Mucosa of rectum (tissue), 2 donors: ENCODE measurements around the gene BBX.

Experiments used
- H3K27ac ChIP-seq, 2 donors: one replicate each; pipeline ENCODE4 v1.7.0; 2013; ENCODE audit warnings: inconsistent platforms in 2 of 2, low read depth in 2 of 2, low read length in 2 of 2
- H3K27me3 ChIP-seq, 2 donors: one replicate each; pipeline ENCODE4 v1.7.0; 2013; ENCODE audit warnings: low read length in 2 of 2; ENCODE audit not compliant: control insufficient read depth in 2 of 2, insufficient read depth in 2 of 2
- H3K36me3 ChIP-seq, 2 donors: one replicate each; pipeline ENCODE4 v1.7.0; 2013; ENCODE audit warnings: low read length in 2 of 2; ENCODE audit not compliant: control insufficient read depth in 2 of 2, insufficient read depth in 2 of 2
- H3K4me1 ChIP-seq, 2 donors: one replicate each; pipeline ENCODE4 v1.7.0; 2013; ENCODE audit warnings: low read length in 2 of 2, mild to moderate bottlenecking in 1 of 2; ENCODE audit not compliant: control insufficient read depth in 2 of 2, insufficient read depth in 2 of 2
- H3K4me3 ChIP-seq, 2 donors: one replicate each; pipeline ENCODE4 v1.7.0; 2013; ENCODE audit warnings: low read length in 2 of 2
- H3K9ac ChIP-seq, 2 donors: one replicate each; pipeline ENCODE4 v1.7.0; 2013; ENCODE audit warnings: low read length in 2 of 2, low read depth in 1 of 2, mild to moderate bottlenecking in 1 of 2
- H3K9me3 ChIP-seq, 2 donors: one replicate each; pipeline ENCODE4 v1.7.0; 2013; ENCODE audit warnings: low read length in 2 of 2; ENCODE audit not compliant: control insufficient read depth in 2 of 2
- donor health status: healthy.
- donor health status: Normal muscosa, but diverticular disease.

Gene BBX

GRCh38 chr3:107797586-107797985, 274.8 kb downstream of the BBX start:
- H3K4me3 ChIP-seq: no peak overlapping the region
- no peaks in the 10 kb centered on the region for H3K27me3 ChIP-seq
- H3K4me1 ChIP-seq: no peaks in the 10 kb centered on the region
- peaks cover 28 to 30% of the 10 kb centered on the region in 2 donors for H3K36me3 ChIP-seq
- no peaks in the 10 kb centered on the region for H3K9me3 ChIP-seq
- H3K27ac ChIP-seq: no peak overlapping the region
- no peak overlapping the region for H3K9ac ChIP-seq

DNA sequence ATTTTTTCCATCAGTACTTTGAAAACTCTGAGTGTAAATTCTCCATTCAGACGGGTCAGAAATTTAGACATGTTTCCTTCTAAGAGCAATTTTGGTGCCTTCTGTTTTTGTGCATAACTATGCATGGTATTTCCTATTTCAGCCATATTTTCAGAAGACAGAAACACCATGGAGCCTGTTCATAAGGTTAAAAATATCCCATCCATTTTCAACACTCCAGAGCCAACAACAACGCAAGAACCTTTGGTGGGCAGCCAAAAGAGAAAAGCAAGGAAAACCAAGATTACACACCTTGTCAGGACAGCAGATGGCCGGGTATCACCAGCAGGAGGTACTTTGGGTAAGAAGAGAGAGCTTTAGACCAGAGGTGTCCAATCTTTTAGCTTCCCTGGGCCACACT, 275.6 kb downstream of the BBX start:
- H3K27ac ChIP-seq: no peak overlapping the region
- H3K36me3 ChIP-seq: peaks cover 31 to 34% of the 10 kb centered on the region in 2 donors
- no peaks in the 10 kb centered on the region for H3K27me3 ChIP-seq
- no peaks in the 10 kb centered on the region for H3K9me3 ChIP-seq
- no peak overlapping the region for H3K9ac ChIP-seq
- no peak overlapping the region for H3K4me3 ChIP-seq
- no peaks in the 10 kb centered on the region for H3K4me1 ChIP-seq

DNA sequence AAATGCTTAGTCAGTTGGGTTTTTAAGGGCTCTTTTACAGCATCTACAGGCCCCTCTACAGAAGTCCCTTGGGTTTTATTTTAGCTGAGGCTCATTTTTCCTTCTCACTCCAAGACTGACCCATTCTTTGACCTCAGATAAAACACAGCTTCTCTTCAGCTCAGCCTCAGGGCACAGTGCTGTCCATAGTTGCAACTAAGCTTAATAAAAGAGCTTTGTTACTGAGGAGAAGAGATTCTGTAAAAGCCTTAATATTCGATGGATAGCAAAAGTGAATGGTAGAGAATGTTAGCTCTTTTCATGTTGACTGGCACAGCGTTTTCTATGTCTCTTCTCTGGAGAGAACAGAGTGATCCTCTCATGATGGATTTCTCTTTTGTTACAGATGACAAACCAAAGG, 277.9 kb downstream of the BBX start:
- H3K9me3 ChIP-seq: no peaks in the 10 kb centered on the region

GRCh38 chr3:107803170-107803569, 280.4 kb downstream of the BBX start:
- H3K4me3 ChIP-seq: no peak overlapping the region
- H3K4me1 ChIP-seq: no peaks in the 10 kb centered on the region
- no peaks in the 10 kb centered on the region for H3K9me3 ChIP-seq
- H3K27me3 ChIP-seq: no peaks in the 10 kb centered on the region
- H3K27ac ChIP-seq: no peak overlapping the region
- H3K9ac ChIP-seq: no peak overlapping the region
- peaks cover 33 to 49% of the 10 kb centered on the region in 2 donors for H3K36me3 ChIP-seq

More for the DNA sequence above, 277.9 kb downstream of the BBX start:
- H3K4me3 ChIP-seq: no peak overlapping the region
- no peak overlapping the region for H3K27ac ChIP-seq
- H3K27me3 ChIP-seq: no peaks in the 10 kb centered on the region
- peaks cover 35 to 39% of the 10 kb centered on the region in 2 donors for H3K36me3 ChIP-seq
- H3K4me1 ChIP-seq: no peaks in the 10 kb centered on the region
- H3K9ac ChIP-seq: no peak overlapping the region

DNA sequence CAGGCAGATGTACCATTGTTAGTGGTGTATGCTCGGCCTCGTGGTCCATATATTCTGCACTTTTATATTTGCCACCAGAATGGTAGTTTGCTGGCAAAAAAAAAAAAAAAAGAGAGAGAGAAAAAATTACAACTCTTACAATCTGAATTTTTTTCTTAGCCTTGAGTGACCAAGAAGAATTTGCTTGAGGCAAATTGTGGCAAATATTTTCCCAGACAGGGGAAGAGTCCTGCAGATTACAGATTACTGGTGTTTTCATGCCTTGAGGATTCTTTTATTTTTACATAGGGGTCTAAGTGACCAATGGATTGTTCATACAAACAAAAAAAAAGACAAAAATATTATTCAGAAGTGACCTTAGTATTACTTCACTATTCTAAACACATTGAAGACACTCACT, 283.3 kb downstream of the BBX start:
- Histone ChIP-seq H3K36me3 (peaks cover 16 to 33% of the 10 kb centered on the region in 2 donors), H3K27me3 (no peaks in the 10 kb centered on the region), H3K9ac (no peak overlapping the region), H3K4me3 (no peak overlapping the region), H3K4me1 (peaks cover 4 to 9% of the 10 kb centered on the region in 2 donors), H3K27ac (no peak overlapping the region), H3K9me3 (no peaks in the 10 kb centered on the region)

GRCh38 chr3:107806536-107806935, 283.8 kb downstream of the BBX start:
- no peaks in the 10 kb centered on the region for H3K9me3 ChIP-seq
- peaks cover 4 to 9% of the 10 kb centered on the region in 2 donors for H3K4me1 ChIP-seq
- peaks cover 16 to 29% of the 10 kb centered on the region in 2 donors for H3K36me3 ChIP-seq
- H3K27me3 ChIP-seq: no peaks in the 10 kb centered on the region
- no peak overlapping the region for H3K4me3 ChIP-seq
- no peak overlapping the region for H3K27ac ChIP-seq
- H3K9ac ChIP-seq: no peak overlapping the region

DNA sequence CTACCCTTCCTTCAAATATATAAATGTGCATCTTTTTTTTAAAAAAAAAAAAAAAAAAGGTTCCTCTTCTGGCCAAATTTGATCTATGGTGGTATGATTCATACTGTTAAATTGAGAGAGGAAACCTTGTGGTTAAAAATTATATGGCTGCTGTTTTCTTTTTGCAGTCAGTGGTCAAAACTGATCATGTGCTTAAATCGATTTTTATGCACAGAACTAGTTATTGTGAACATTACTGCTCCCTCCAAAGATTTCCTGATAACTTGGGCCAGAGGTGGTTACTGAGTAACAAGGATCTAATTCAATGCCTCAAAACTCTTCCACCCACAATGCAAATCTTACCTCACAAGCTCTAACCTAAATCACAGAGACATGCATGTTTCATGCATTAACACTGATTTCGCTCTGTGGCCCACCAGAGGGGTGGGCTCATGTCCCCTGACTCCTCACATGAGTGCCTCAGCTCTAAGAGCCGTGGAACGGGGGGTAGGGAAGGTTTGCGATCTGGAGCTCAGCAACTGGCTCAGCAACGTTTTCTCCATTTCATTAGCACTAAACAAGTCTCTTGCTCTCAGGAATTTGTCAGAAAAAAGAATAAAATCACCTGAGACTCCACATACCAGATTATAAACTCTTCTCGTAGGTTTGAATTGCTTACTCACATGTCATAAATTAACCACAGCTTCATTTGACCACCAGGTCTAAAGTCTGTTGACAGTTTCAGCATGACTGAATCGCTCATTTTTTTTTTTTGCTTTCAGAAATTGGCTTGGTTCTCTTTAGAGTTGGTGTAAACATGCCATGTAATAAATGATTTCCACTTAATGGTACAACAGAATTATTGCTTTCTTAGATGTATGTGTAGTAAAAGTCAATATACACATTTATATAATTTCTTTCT, 287.7 kb downstream of the BBX start:
- peaks cover 4 to 9% of the 10 kb centered on the region in 2 donors for H3K4me1 ChIP-seq
- H3K36me3 ChIP-seq: peaks cover 1 to 12% of the 10 kb centered on the region in 2 donors

DNA sequence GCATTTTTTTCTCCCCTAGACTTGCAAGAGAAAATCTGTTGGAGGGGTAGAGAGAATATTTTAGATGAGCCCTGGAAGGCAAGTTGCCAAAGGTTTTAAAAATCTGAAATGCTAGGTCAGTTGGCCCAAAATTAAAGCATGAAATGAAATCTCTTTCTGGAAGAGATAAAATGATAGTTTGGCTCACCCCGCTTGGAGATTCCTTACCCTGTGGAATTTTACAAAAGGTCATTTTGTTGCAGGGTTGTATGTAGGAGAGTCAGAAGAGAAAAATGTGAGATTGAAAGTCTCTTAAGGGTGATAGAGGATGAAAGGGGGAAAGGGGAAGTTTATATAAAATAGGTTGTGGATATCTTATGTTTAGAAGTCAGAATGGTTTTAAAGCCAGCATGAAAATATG, 290.3 kb downstream of the BBX start:
- no peak overlapping the region for H3K9ac ChIP-seq
- no peak overlapping the region for H3K4me3 ChIP-seq
- H3K4me1 ChIP-seq: peaks cover 4 to 9% of the 10 kb centered on the region in 2 donors
- H3K27ac ChIP-seq: no peak overlapping the region
- H3K27me3 ChIP-seq: no peaks in the 10 kb centered on the region
- H3K9me3 ChIP-seq: no peaks in the 10 kb centered on the region
- no peaks in the 10 kb centered on the region for H3K36me3 ChIP-seq

More for the DNA sequence above, 287.7 kb downstream of the BBX start:
- Histone ChIP-seq H3K27ac (no peak overlapping the region), H3K27me3 (no peaks in the 10 kb centered on the region), H3K4me3 (peak overlapping the region in 1 of 2 donors; percentile 42), H3K9ac (no peak overlapping the region), H3K9me3 (no peaks in the 10 kb centered on the region)

GRCh38 chr3:107816107-107816506, 293.3 kb downstream of the BBX start:
- H3K9me3 ChIP-seq: no peaks in the 10 kb centered on the region
- H3K4me1 ChIP-seq: no peaks in the 10 kb centered on the region
- H3K9ac ChIP-seq: no peak overlapping the region
- no peak overlapping the region for H3K27ac ChIP-seq
- no peak overlapping the region for H3K4me3 ChIP-seq
- no peaks in the 10 kb centered on the region for H3K27me3 ChIP-seq
- H3K36me3 ChIP-seq: no peaks in the 10 kb centered on the region

DNA sequence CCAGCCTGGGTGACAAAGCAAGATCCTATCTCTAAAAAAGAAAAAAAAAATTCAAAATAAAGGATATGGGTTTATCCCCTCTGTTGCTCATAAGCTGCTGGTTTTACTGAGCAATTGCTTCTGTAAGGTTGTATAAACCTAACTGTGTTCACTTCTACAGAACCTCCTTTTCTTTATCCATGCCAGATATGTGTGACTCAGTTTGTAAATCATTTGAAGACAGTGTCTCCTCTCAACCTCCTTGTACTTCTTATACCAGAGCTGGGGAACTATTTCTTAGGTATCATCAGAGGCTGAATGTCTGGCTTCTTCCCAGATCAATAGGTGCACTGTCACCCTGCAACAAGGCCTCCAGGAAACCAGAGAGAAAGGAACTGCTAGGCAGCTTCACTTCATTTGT, 294.3 kb downstream of the BBX start:
- H3K27ac ChIP-seq: no peak overlapping the region
- H3K4me1 ChIP-seq: no peaks in the 10 kb centered on the region
- no peaks in the 10 kb centered on the region for H3K9me3 ChIP-seq
- H3K36me3 ChIP-seq: no peaks in the 10 kb centered on the region
- H3K27me3 ChIP-seq: no peaks in the 10 kb centered on the region
- H3K9ac ChIP-seq: no peak overlapping the region
- no peak overlapping the region for H3K4me3 ChIP-seq
